ENCODE measurements around the gene ZG16. TPM values are rescaled to one million over a fixed set of nuclear protein-coding genes. Genes with fewer than 3 reads are reported as not detected.

Gene ZG16
- total RNA-seq, 1 donor from 2014 or later = not detected

DNA sequence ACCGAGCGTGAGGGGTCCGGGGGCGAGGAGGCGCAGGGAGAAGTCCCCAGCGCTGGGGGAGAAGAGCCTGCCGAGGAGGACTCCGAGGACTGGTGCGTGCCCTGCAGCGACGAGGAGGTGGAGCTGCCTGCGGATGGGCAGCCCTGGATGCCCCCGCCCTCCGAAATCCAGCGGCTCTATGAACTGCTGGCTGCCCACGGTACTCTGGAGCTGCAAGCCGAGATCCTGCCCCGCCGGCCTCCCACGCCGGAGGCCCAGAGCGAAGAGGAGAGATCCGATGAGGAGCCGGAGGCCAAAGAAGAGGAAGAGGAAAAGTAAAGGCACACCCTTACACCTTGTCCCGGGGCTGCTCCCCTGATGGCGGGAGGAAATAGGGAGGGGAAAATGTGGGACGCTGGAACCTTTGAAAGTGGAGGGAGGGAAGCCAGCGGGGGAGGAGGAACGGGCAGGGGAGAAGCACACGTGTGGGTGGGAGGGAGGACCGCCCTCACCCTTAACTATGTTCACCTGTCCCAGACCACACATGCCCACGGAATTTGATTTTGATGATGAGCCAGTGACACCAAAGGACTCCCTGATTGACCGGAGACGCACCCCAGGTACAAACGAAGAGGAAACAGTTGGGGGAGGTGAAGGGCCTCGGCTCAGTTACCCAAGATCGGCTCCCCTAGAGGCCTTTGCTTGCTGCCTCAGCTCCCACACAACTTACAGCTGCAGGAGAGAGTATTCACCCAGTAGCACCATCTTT lies 38.8 kb downstream of the ZG16 start:
- Mint-ChIP-seq H3K4me3 (ENCODE audit: low read depth) (peak overlapping the region; percentile 89), H3K27ac (peak overlapping the region; percentile 94)
- intact Hi-C loops (cut with micrococcal nuclease) = loop anchor here (1.0 kb wide), 3 partner anchors 9 to 46 kb away; partner anchors contain the start of genes CDIPT and KIF22

GRCh38 chr16:29818082-29818481 lies 40.0 kb downstream of the ZG16 start:
- peaks cover 49% of the 10 kb centered on the region for H3K36me3 Mint-ChIP-seq (ENCODE audit: low read depth)
- peak overlapping the region; percentile 84 for H3K4me3 Mint-ChIP-seq (ENCODE audit: low read depth)
- peaks cover 48% of the 10 kb centered on the region for H3K4me1 Mint-ChIP-seq (ENCODE audit: low read depth)
- DNase-seq (ENCODE audit: low spot score) = no peak
- H3K27me3 Mint-ChIP-seq (ENCODE audit: low read depth) = no peaks in the 10 kb centered on the region
- intact Hi-C loops (cut with micrococcal nuclease) = no loop called here
- no peaks in the 10 kb centered on the region for H3K9me3 Mint-ChIP-seq
- peak overlapping the region; percentile 80 for H3K27ac Mint-ChIP-seq

More for the DNA sequence above, 38.8 kb downstream of the ZG16 start:
- Mint-ChIP-seq H3K4me1 (ENCODE audit: low read depth) (peaks cover 44% of the 10 kb centered on the region), H3K9me3 (no peaks in the 10 kb centered on the region), H3K36me3 (ENCODE audit: low read depth) (peaks cover 42% of the 10 kb centered on the region), H3K27me3 (ENCODE audit: low read depth) (peaks cover 1% of the 10 kb centered on the region)
- DNase-seq (ENCODE audit: low spot score) = peak; percentile 64

GRCh38 chr16:29819506-29819905 lies 41.5 kb downstream of the ZG16 start:
- Mint-ChIP-seq H3K27me3 (ENCODE audit: low read depth) (no peaks in the 10 kb centered on the region), H3K27ac (peak overlapping the region; percentile 90), H3K4me1 (ENCODE audit: low read depth) (peaks cover 43% of the 10 kb centered on the region), H3K9me3 (no peaks in the 10 kb centered on the region), H3K36me3 (ENCODE audit: low read depth) (peaks cover 49% of the 10 kb centered on the region), H3K4me3 (ENCODE audit: low read depth) (peak overlapping the region; percentile 97)
- intact Hi-C loops (cut with micrococcal nuclease) = no loop called here
- no peak for DNase-seq (ENCODE audit: low spot score)

GRCh38 chr16:29820271-29820701 lies 42.2 kb downstream of the ZG16 start, which contains the start of gene MVP:
Gene MVP (plus strand): TSS chr16:29820462. CDS start chr16:29830550, 10,088 bp downstream.
- intact Hi-C loops (cut with micrococcal nuclease) = loop anchor here (1.0 kb wide), 1 partner anchor 12 kb away; no protein-coding TSS in a partner anchor
- no peaks in the 10 kb centered on the region for H3K9me3 Mint-ChIP-seq
- H3K4me3 Mint-ChIP-seq (ENCODE audit: low read depth) = peak within 1 kb of the TSS; percentile 97
- H3K27me3 Mint-ChIP-seq (ENCODE audit: low read depth) = no peaks in the 10 kb centered on the region
- H3K4me1 Mint-ChIP-seq (ENCODE audit: low read depth) = peaks cover 42% of the 10 kb centered on the region
- peak within 1 kb of the TSS; percentile 90 for H3K27ac Mint-ChIP-seq
- peaks cover 54% of the 10 kb centered on the region for H3K36me3 Mint-ChIP-seq (ENCODE audit: low read depth)
- DNase-seq (ENCODE audit: low spot score) = peak; percentile 52

DNA sequence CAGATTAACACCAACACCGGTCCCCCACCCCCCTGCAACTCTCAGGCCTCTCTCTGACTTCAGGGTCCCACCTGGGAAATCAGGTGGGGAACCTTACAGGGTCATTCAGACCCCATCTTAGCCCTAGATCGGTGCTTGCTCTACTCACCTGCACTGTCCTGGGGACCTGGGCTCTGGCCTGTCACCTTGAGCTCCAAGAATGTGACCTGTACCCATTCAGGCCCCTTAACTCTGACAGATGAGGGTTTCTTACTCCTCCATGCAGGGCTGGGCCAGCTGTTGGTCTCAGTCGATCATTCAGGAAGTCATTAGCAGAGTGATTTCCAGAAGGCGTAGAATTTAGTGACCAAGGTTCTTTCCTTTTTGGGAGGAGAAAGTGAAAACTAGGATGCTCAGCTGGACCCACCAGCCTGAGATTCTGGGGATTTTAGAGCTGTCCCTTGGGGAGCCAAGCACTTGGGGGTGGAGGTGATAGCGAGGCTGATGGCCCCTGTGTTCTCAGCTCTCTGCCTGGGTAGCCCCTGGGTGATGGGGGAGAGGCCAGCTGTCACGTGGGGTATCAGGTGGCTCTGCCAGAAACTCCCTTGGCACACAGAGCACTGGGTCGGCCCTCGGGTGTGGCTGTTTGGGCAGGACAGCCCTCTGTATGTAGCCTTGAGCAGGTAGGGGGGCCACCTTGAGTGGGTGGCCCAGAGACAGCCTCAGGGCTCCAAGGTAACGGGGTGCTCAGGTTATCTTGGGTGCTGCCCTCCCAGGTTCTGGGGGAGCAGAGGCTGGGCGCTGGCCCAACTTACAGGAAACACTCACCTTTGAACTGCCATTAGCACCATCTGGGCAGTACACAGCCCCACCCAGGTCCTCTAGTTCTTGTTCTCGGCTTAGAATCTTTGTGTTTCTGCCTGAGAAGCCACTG lies 42.9 kb downstream of the ZG16 start:
- H3K36me3 Mint-ChIP-seq (ENCODE audit: low read depth) = peaks cover 56% of the 10 kb centered on the region

DNA sequence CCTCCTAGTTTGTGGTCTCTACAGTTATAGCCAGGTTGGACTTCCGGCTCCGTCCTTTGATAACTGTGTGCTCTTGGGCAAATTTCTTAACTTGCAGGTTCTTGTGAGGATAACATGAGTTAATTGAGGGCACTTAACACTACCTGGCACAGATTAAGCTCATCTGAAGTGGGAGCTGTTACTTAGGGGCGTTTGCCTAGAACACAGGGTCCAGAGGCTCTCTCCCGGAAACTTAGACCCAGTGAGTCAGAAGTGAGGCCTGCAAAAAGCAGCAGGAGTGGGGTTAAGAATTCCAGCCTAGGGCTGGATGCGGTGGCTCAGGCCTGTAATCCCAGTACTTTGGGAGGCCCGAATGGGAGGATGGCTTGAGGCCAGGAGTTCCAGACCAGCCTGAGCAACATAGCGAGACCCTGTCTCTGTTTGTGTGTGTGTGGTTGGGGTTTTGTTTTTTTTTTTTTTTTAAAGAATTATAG lies 43.6 kb downstream of the ZG16 start:
- H3K27me3 Mint-ChIP-seq (ENCODE audit: low read depth) = no peaks in the 10 kb centered on the region
- intact Hi-C loops (cut with micrococcal nuclease) = no loop called here
- H3K27ac Mint-ChIP-seq = peak overlapping the region; percentile 90
- peaks cover 50% of the 10 kb centered on the region for H3K4me1 Mint-ChIP-seq (ENCODE audit: low read depth)
- H3K9me3 Mint-ChIP-seq = no peaks in the 10 kb centered on the region
- DNase-seq (ENCODE audit: low spot score) = no peak
- peak overlapping the region; percentile 97 for H3K4me3 Mint-ChIP-seq (ENCODE audit: low read depth)
- peaks cover 55% of the 10 kb centered on the region for H3K36me3 Mint-ChIP-seq (ENCODE audit: low read depth)

More for the DNA sequence above, 42.9 kb downstream of the ZG16 start:
- H3K9me3 Mint-ChIP-seq = no peaks in the 10 kb centered on the region
- DNase-seq (ENCODE audit: low spot score) = no peak
- no peaks in the 10 kb centered on the region for H3K27me3 Mint-ChIP-seq (ENCODE audit: low read depth)
- intact Hi-C loops (cut with micrococcal nuclease) = loop anchor here (1.0 kb wide), 1 partner anchor 13 kb away; no protein-coding TSS in a partner anchor
- H3K27ac Mint-ChIP-seq = peak overlapping the region; percentile 90
- H3K4me1 Mint-ChIP-seq (ENCODE audit: low read depth) = peaks cover 45% of the 10 kb centered on the region
- peak overlapping the region; percentile 97 for H3K4me3 Mint-ChIP-seq (ENCODE audit: low read depth)

GRCh38 chr16:29824589-29825144 lies 46.6 kb downstream of the ZG16 start:
- H3K36me3 Mint-ChIP-seq (ENCODE audit: low read depth) = peaks cover 40% of the 10 kb centered on the region
- H3K27me3 Mint-ChIP-seq (ENCODE audit: low read depth) = no peaks in the 10 kb centered on the region
- DNase-seq (ENCODE audit: low spot score) = no peak
- H3K27ac Mint-ChIP-seq = peak overlapping the region; percentile 86
- peaks cover 42% of the 10 kb centered on the region for H3K4me1 Mint-ChIP-seq (ENCODE audit: low read depth)
- no peaks in the 10 kb centered on the region for H3K9me3 Mint-ChIP-seq
- H3K4me3 Mint-ChIP-seq (ENCODE audit: low read depth) = peak overlapping the region; percentile 57
- intact Hi-C loops (cut with micrococcal nuclease) = loop anchor here (1.0 kb wide), 1 partner anchor 16 kb away; no protein-coding TSS in a partner anchor

DNA sequence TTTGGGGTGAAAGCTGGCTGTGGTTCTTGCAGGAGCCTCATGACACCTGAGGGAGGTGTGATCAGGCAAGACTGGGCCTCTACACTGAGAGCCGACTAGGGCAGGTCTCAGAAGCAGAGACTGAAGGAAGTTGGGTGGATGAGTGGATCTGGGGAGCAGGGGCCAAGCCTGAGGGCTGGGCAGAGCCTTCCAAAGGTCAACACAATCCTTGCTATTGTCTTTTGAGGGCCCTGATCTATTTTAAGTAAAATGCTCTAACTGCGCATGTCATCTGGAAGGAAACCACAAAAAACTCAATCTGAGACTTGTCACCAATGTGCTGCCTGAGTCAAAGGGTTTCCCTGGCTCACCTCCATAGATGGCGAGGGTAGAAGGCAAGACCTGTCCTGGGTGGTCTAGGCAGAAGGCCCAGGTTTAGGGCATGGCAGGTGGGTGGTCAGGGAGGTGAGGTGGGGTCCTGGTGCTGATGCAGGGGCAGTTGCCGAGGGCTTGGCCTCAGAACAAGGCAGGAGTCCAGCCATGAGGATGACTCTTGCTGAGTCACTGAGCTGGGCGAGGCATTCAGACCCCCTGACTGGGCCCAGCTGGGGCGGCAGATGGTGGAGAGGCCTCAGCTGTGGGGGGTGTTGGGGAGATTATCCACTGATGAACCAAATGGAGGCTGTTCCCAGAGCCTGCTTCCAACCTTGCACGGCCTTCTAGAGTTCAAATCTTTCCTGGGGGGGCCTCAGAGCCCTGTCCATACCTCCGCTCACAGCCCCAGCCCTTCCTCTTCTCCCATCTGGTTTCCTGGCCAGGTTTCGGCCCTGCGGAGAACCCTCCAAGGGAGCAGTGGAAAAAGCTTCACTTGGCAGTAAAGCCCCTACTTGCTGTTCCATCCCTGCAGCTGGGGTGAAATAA lies 47.3 kb downstream of the ZG16 start:
- Mint-ChIP-seq H3K36me3 (ENCODE audit: low read depth) (peaks cover 39% of the 10 kb centered on the region), H3K4me1 (ENCODE audit: low read depth) (peaks cover 37% of the 10 kb centered on the region), H3K9me3 (no peaks in the 10 kb centered on the region), H3K4me3 (ENCODE audit: low read depth) (peak overlapping the region; percentile 57), H3K27me3 (ENCODE audit: low read depth) (no peaks in the 10 kb centered on the region), H3K27ac (peak overlapping the region; percentile 86)
- intact Hi-C loops (cut with micrococcal nuclease) = loop anchor here (1.0 kb wide), 1 partner anchor 17 kb away; no protein-coding TSS in a partner anchor
- no peak for DNase-seq (ENCODE audit: low spot score)

DNA sequence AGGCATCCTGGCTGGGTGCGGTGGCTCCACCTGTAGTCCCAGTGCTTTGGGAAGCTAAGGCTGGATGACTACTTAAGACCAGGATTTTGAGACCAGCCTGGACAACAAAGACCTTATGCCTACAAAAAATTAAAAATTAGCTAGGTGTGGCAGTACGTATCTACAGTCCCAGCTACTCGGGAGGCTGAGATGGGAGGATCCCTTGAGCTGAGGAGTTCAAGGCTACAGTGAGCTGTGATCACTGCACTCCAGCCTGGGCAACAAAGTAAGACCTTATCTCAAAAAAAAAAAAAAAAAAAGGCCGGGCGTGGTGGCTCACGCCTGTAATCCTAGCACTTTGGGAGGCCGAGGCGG lies 48.3 kb downstream of the ZG16 start:
- no peak for DNase-seq (ENCODE audit: low spot score)
- peak overlapping the region; percentile 60 for H3K4me3 Mint-ChIP-seq (ENCODE audit: low read depth)
- H3K36me3 Mint-ChIP-seq (ENCODE audit: low read depth) = peaks cover 42% of the 10 kb centered on the region
- H3K9me3 Mint-ChIP-seq = no peaks in the 10 kb centered on the region
- no peak overlapping the region for H3K27ac Mint-ChIP-seq
- intact Hi-C loops (cut with micrococcal nuclease) = no loop called here
- no peaks in the 10 kb centered on the region for H3K27me3 Mint-ChIP-seq (ENCODE audit: low read depth)
- H3K4me1 Mint-ChIP-seq (ENCODE audit: low read depth) = peaks cover 37% of the 10 kb centered on the region

DNA sequence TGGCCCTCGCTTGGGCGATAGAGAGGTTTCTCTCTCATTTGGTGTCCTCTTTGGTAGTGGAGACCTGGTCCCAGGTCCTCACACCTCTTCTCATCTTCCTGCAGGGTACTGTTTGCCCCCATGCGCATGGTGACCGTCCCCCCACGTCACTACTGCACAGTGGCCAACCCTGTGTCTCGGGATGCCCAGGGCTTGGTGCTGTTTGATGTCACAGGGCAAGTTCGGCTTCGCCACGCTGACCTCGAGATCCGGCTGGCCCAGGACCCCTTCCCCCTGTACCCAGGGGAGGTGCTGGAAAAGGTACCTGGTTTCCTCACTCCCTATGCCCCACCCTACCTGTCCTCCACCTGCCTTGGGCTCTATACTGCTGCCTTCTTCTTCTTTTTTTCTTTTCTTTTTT lies 52.7 kb downstream of the ZG16 start:
- intact Hi-C loops (cut with micrococcal nuclease) = no loop called here
- no peak overlapping the region for H3K27ac Mint-ChIP-seq
- peaks cover 56% of the 10 kb centered on the region for H3K36me3 Mint-ChIP-seq (ENCODE audit: low read depth)
- no peaks in the 10 kb centered on the region for H3K9me3 Mint-ChIP-seq
- no peak for DNase-seq (ENCODE audit: low spot score)
- H3K4me3 Mint-ChIP-seq (ENCODE audit: low read depth) = no peak overlapping the region
- no peaks in the 10 kb centered on the region for H3K27me3 Mint-ChIP-seq (ENCODE audit: low read depth)
- H3K4me1 Mint-ChIP-seq (ENCODE audit: low read depth) = peaks cover 22% of the 10 kb centered on the region

GRCh38 chr16:29831490-29831889 lies 53.4 kb downstream of the ZG16 start:
- Mint-ChIP-seq H3K9me3 (no peaks in the 10 kb centered on the region), H3K27me3 (ENCODE audit: low read depth) (no peaks in the 10 kb centered on the region), H3K4me3 (ENCODE audit: low read depth) (no peak overlapping the region), H3K27ac (no peak overlapping the region), H3K4me1 (ENCODE audit: low read depth) (peaks cover 16% of the 10 kb centered on the region), H3K36me3 (ENCODE audit: low read depth) (peaks cover 62% of the 10 kb centered on the region)
- no peak for DNase-seq (ENCODE audit: low spot score)
- intact Hi-C loops (cut with micrococcal nuclease) = no loop called here
